Occipital lobe (tissue), 2 donors: ENCODE results near the gene TNIP1. TPM values are rescaled to one million over a fixed set of nuclear protein-coding genes. Genes with fewer than 3 reads are reported as not detected.

Experiments used
- DNase-seq: peaks from one replicate; lab custom pipeline; 2025; lab: John Stamatoyannopoulos, UW
- total RNA-seq: library from RNA; depleted of rRNA; stranded (reverse); fragments of >200 nt; gene quantifications from one replicate; pipeline ENCODE4 v1.2.3, GENCODE V29; 2014

Gene TNIP1
- total RNA-seq, 1 donor from 2014 or later, result 18.1 TPM

GRCh38 chr5:151002681-151003502 is 77.9 kb downstream of the TNIP1 start:
- no peak for DNase-seq

- DNase-seq, result no peak
Observed at GRCh38 chr5:151002250-151002649, 78.6 kb downstream of the TNIP1 start.

DNA sequence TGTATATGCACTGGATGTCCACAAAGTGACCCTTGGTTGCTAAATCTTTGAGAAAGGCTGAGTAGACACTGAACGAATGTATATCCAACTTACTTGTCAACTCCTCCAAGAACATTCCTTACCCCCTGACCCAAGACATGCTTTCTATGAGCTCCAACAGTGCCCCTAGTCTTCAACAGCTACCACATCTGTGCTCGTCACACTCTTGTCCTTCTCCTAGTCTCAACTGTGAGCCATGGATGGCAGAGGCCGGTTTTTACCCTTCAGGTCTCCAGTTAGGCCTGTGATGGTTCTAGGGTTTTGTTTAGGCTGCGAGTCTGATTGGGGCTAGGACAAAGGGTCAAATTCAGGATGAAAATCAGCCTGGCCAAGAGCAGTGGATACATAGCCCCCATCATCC is 79.4 kb downstream of the TNIP1 start:
- no peak for DNase-seq

DNA sequence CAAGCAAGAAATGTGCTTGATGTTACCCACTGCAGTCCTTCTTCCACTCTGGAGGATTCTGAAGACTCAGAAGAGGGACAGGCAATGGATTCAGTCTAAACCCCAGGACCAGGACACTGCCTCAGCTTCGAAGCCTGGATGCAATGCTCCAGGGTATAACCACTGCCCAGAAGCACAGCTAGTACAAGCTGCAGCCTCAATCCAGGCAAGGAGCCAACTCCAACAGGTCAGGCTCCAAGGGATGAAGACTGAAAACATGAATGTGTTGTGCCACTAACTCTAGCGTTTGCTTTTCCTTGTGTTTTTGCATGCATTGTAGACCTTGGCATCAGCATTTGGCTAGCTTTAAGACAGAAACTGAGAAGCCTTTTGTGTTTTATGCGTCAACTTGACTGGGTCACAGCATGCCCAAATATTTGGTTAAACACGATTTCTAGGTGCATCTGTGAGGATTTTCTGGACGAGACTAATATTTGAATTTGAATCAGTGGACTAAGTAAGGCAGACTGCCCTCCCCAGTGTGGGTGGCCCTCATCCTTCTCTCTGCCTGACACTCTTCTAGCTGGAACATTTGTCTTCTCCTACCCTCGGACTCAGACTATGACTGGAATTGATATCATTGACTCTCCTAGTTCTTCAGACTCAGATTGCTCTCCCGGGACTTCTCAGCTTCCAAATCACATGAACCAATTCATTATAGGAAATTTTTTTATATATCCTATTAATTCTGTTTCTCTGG is 81.0 kb downstream of the TNIP1 start:
- no peak for DNase-seq

- DNase-seq, result no peak
Observed at GRCh38 chr5:150993826-150994412, 86.9 kb downstream of the TNIP1 start.

DNA sequence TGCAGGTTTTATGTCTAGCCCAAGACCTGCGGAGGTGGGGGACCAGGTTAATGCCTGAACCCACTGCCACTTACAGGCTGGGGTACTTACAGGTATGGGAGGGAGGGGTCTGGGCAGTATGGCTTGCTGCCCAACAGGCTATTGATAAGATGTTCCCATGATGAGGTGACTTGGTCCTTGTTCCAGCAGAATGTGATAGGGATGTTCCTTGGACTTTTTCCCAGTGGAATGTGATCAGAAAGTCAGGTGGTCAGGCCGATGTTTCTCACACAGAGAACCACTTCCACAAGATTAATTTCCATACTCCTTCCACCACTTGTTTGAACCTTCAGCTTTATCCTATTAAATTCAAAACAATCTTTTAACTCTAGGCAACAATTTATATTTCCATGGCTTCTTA is 87.4 kb downstream of the TNIP1 start:
- no peak for DNase-seq

DNA sequence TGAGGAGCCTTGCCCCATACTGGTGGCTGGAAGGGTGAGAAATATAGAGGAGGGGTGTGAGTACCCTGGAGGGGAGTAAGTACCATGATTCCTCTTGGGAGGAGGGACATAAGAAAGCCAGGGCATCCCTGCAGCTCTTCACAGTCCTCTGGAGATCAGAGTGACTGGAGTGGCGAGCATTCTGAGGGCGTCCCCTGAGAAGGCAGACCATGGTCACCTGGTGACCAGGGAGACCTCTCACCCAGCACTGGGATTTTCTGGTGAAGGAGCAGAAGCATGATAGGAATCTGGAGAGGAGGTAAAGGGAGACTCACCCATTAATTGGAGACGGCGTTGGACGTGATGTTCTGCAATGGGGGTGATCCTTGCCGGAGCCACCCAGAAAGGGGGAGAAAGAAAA is 88.1 kb downstream of the TNIP1 start:
- no peak for DNase-seq

DNA sequence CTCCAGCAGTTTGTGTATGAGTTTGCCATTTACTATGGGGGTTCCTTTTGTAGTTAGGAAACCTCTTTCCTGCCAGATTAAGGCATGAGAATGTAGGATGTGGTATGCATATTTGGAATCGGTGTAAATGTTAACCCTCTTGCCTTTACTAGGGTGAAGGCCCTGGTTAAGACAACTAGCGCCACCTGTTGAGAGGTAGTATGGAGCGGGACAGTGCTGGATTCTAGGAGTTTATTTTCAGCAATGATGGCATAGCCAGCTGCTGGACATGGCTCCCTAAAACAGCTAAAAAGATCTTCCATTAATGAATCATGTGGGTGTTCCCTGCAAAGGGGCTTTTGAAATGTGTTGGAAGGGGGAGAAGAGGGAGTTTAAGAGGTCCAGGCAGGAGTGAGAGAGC is 91.1 kb downstream of the TNIP1 start:
- DNase-seq, result no peak

DNA sequence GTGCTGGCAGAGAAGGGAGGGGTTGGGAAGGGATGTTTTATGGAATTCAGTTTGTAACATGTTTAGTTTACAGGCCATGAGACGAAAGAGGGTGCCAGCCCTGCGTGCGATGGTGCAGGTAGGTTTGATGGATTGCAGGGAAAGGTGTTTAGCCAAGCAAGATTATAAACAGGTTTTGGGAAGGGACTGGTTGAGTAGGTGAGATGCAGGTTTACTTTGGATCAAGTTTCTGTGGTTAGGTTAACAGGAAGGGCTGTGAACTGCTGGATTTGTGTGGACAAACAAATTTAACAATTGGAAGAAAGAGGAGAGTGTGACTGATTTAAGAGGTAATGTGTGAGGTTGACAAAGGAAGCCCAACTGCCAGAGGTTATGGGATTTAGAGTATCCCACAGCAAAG is 93.1 kb downstream of the TNIP1 start:
- no peak for DNase-seq

Other genes starting within 250 kb of the TNIP1 start
- not detected for gene IRGM, start 234.5 kb downstream of the TNIP1 start, total RNA-seq
- gene ZNF300, start 176.1 kb downstream of the TNIP1 start, total RNA-seq, result 89.4 TPM
- 12.3 TPM for gene GPX3, start 60.4 kb downstream of the TNIP1 start, total RNA-seq
- gene ANXA6, start 76.7 kb upstream of the TNIP1 start, total RNA-seq, result 74.7 TPM
- gene CCDC69, start 143.1 kb upstream of the TNIP1 start, total RNA-seq, result 0.78 TPM
- 12.6 TPM for gene GM2A, start 172.2 kb upstream of the TNIP1 start, total RNA-seq
- gene SLC36A3, start 222.7 kb upstream of the TNIP1 start, total RNA-seq, result not detected